GM19099 (cell line): Measurements from ENCODE around the gene SLC38A8.

ENCODE experiments used
- POLR2A ChIP-seq: IDR thresholded peaks from 3 replicates; pipeline ENCODE4 v1.6.1; 2011; ENCODE audit warnings: low read depth; ENCODE audit not compliant: insufficient read length; ENCODE audit errors: extremely low read depth

SLC38A8 gene

DNA sequence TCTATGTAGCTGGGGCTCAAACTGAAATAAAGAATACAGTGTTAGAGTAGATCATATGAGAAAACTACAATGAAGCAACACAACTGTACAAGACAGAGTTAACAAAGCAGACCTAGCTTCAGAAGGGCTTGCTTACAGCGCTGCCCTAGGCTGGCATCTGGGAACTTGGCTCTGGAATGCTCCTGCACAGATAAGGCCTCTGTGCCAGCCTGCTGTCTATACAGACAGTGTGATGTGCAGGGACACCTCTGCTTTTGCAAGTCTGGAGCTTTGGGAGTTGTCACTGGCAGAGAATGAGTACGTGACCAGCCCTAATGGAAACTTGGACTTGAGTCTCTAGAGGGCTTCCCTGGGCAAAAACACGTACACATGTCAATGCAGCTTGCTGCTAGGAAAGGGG is 32.1 kb upstream of the SLC38A8 start:
- no peak for TF ChIP-seq POLR2A

DNA sequence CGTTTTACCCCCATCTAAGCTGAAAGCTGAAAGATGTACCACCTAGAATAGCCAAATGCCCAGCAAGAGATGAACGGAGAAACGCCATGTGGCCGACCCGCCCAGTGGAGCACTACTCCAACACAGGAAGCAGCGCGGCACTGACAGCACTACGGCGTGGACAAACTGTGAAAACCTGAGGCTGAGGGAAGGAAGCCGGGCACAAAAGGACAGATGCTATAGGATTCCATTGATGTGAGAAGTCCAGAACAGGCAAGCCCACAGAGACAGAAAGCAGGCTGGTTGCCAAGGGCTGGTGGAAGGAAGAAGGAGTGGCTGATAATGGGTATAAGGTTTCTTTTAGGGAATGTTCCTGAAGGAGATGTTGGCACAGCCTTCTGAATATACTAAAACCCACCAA is 29.4 kb upstream of the SLC38A8 start:
- no peak for TF ChIP-seq POLR2A

DNA sequence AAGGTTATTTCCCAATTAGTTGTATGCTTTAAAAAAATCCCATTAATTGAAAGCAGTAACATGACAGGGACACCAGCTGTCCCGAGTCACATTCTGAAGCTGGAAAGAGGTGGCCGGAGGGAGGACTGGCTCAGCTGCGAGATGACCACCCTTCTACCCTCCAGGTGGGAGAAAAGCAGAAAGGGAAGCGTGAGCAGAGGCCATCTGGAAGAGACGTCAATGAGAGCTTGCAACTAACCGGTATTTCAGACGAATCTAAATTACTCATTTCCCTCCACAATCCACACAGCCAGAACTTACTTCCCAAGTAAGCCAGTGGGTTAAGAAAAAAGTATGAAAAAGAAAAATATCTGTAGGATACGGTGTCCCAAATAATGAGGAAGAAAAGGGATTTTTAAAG is 28.5 kb upstream of the SLC38A8 start:
- TF ChIP-seq POLR2A = no peak

DNA sequence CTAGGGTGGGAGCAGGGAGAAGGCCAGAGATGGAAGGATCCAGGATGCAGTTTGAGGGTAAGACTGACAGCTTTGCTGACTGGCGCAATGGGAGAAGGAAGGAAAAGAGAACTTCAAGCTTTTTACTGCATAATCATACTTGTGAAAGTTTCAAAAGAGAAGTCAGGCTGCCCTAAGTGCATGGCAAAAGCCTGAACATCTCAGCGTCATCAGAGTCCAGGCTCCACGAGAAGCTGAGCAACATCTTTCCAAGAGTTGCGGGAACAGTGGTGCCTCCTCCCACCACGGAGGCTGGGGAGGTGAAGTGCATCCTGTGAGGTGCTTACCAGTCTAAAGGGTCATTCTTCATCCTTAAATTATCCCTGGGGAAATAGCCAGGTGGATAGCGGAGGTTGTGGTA is 26.9 kb upstream of the SLC38A8 start:
- no peak for TF ChIP-seq POLR2A

DNA sequence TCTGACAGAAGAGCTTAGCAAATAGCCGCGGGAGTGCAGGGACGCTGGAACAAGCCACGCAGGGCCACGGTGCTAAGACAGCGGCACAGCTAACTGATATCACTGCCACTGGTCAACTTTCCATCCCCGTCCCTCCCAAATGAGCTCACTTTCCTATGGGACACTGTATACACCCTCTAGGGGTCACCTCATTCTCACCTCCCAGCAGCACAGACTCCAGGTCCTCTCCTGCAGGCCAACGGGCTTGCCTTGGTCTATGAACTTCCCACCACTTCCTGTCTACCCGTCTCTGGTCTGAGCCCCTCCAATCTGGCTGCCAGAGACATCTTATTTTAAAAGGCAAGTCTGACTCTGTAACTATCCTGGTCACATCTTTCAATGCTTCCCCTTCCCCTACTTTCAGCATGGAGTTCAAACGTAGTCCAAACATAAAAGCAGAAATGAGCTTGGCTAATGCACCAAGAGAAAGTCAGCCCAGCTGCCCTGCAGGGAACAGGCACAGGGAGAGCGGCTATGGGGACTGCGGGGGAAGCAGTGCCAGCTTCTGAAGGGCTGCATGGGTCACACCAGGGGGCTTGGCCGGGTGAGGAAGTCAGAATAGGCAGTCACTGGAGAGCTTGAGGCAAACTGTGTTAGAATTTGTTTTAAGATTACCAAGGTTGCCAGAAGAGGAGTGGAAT is 26.3 kb upstream of the SLC38A8 start:
- TF ChIP-seq POLR2A = no peak

DNA sequence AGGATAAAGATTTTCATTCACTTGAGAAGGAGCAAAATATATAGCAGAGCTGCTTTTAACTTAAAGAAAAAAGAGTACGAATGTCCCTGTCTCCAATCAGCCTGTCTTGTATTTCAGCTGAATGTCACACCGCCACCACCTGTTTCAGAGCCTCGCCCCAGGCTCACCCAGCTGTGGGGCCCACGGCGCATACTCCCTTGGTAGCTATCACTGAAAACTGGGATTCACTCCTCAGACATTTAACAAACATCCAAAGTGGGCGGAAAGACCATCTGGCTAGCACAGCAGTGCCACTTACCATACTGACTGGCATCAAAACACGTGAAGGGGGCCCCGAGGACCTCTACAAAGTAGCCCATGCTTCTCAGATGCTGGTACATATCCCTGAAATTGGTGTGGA is 25.4 kb upstream of the SLC38A8 start:
- no peak for TF ChIP-seq POLR2A

DNA sequence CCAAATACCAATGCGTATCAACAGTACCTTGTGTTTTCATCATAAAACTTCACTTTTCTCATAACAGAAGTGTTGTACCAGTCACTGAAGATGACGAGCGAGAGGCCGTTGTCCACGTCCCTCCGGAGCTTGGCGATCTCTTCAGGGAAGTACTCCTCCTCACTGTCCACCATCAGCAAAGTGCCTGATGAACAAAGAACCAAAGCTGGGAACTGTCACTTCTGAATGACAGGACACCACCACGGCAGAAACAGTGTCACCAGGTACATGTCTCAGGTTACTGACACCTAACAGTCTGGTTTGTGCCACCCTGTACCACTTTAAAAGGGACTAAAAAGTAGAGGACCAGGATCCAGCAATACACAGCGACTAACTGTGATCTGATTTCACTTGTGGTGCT is 25.0 kb upstream of the SLC38A8 start:
- TF ChIP-seq POLR2A = no peak

DNA sequence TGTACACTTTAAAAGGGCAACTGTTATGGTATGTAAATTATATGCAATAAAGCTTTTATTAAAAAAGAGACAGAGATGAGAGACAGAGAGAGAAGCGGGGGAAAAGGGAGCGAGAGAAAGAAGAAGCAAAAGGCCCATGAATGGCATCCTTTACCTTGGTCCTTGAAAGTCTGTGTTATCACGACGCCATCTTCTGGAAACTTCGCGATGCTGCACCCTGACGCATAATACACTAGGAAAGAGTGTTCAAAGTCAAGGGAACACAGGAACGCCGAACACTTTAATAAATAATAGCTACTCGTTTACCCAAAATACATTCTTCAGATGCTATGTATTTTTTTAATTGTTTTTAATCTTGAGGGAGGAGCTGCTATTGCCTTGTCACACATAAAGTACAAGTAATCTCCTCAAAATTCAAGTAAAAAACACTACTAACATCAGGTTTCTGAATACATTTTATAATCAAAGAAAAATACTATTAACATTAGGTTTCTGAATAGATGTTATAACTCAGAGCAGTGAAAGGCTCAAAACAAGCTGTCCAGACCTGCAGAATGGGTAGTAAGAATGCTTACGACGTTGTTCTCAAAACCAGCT is 23.0 kb upstream of the SLC38A8 start:
- no peak for TF ChIP-seq POLR2A

DNA sequence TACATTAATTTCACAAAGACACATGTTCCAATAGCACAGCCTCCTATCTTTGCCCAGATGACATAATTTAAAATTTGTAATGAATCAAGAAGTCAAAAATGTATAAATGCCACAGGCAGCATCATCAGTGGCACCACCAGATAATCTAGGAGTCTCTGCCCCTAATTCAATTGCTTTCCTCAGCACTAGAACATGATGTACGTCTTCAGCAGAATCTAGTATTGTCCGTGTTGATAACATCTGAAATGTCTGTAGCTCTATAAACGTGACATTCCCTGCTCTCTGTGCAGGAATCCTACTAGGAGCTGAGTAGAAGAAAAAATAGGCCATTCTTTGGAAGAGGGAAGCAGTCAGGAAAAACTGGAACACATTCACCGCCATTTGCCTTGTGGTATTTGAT is 21.4 kb upstream of the SLC38A8 start:
- TF ChIP-seq POLR2A = no peak

DNA sequence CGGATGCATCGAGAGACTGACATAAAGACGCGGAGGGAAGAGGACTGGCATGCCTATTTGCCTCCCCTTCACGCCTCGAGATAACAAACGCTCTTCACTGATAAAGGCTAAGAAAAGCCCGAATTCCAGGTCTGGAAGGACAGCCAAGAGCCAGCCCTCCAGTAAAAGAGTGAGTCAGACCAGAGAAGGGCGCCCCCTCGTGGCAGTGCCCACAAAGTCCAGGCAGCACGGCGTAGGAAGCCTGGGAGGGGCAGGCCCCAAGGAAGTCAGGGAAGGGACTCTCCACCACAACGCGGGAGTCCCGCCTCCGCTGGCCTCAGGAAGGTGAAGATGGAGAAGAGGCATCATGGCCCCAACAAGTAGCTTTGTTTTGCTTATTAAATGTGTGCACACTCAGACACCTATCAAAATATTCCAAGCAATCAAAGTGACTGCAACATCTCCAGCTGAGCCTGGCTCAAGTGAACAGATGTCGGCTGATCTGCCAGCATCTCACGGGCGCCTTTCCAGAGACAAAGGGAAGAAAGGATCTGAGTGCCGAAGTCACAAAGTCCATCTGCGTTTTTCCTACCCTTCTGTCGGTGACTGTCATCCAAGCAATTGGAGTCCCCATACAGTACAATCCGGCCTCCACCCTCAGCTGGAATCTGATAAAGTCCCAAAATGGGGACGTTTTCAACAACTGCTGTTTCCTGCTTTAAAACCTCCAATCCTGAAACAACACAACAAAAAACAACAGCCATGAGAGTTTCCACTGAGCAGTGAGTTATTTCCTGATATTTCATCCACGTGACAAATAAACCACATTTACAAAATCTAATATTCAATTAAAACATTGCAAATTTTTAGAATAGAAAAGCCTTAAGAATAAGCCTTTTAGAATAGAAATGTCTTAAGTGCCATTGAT is 20.4 kb upstream of the SLC38A8 start:
- no peak for TF ChIP-seq POLR2A

DNA sequence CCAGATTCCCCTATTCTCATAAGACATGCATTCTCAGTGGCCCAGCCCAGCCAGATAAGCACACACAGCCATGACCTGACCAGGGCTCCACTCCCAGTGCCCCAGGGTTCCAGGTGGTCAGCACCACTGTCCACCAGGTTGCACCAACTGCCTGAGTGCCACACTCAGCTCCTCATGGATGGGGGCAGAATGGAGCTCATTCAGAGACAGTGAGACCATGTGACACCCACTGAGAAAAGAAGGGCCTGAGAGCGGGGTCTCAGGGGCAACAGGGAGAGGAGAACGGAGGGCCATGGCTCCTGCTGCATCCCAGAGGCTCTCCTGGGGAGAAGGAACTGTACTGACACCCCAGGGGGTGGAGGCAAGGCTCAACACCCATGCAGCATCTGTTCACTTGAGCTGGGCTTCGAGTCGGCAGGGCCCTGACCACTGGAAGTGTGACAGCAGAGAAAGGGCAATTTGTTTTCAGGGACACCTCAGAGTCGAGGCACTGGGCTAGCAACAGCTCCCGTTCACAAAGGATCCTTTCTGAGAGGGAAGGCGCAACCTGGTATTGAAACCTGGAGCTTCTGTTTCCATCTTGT is 18.7 kb upstream of the SLC38A8 start:
- no peak for TF ChIP-seq POLR2A

DNA sequence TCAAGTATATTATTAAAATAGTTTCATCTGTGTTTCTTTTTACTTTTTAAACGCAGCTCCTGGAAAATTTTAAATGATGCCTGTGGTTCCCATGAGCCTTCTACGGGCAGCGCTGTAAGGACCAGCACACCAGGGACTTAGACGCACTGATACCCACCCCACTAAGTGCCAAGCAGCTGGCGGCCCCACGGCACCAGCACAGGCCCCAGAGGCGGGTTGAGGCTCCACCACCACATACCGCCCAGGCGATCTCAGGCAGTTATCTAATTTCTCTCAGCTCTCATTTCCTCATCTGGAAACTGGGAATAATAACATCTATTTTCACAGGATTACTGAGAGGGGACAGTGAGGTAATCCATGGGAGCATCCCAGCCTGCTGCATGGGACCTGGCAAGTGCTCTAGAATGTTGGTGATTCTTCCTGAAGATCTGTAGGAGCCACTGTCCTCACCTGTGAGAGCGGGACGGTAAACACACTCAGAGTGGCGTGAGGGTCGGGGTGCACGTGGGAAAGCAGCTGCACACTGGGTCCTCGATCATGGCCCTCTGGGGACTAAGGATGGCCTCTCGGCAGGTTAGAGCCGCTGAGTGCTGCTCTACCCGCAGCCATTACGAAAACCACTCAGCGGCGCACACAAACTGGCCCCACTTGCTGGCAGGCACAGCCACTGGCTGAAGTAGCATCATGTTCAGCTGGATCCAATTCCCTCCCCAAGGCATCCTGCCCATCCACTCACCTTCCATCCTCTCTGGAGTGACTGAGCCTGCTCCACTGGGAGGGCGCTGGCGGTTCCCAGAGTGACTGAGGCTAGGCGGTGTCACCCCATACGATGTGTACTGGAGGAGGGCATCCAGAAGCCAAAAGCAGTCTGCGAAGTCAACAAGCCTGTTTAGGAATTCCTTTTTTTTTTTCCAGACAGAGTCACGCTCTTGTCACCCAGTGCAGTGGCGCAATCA is 17.6 kb upstream of the SLC38A8 start:
- no peak for TF ChIP-seq POLR2A

DNA sequence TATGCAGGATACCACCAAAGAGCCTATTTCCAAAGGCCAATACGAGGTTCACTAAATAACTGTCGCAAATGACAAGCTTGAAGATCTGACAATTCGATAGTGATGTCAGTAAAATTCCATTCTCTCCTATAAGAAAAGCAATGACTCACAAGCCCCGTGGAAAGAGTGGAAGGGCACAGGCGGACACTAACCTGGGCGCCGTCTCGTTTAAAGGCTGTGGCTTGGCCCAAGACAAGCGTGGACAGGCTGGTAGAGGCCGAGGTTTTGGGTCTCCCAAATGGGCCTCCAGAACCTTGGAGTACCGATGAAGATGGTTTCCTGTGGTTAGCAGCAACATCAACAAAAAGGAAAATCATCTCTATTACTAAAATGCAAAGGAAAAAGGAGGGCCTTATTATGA is 16.5 kb upstream of the SLC38A8 start:
- no peak for TF ChIP-seq POLR2A

DNA sequence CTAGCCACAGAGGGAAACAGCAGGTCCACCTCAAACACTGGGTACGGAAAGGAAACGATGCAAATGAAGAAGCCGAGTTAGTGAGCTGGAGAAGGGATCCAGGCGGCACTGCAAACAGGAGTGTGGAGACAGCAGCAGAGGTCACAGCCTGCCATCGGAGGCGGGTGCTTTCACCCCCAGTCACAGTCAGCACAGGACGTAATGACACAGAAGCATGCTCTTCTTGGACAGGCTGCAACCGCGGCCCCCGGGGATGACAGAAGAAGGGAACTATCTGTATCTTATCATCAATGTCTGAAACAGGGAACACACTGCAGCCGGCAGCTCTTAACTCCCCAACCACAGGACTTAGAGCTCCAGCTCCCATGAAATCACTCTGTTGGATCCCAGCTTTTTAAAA is 16.1 kb upstream of the SLC38A8 start:
- TF ChIP-seq POLR2A = no peak
